ENCODE results near the gene CEP192. TPM values are rescaled to one million over a fixed set of nuclear protein-coding genes. Genes with fewer than 3 reads are reported as not detected.

CEP192 gene
- total and polyA plus RNA-seq, 2 of the 13 experiments (the other 11 are each of a cell fraction or from before 2014, with no cell fraction given), result 15.3 to 24.7 TPM

- WGBS (ENCODE audit: low lambda C conversion rate), result 5% methylated on average over 1 of the region's 1 CpG
- Histone ChIP-seq H3K79me2 (ENCODE audit: insufficient read depth, low read length) (no peaks in the 10 kb centered on the region), H3K4me1 (ENCODE audit: insufficient read depth, low read length) (peaks cover 28% of the 10 kb centered on the region), H3K4me2 (ENCODE audit: low read depth, low read length) (no peak overlapping the region), H3K9me3 (ENCODE audit: low read length) (peaks cover 21% of the 10 kb centered on the region), H3K9ac (ENCODE audit: insufficient read depth, low read depth, low read length) (no peak overlapping the region), H3K4me3 (replicated peaks in 1 of 3; ENCODE audit: insufficient read depth in 1 of 3, low read depth in 2 of 3, low read length in 3 of 3) (no peak overlapping the region), H3K27me3 (ENCODE audit: control insufficient read depth in 1 of 2, insufficient read depth in 2 of 2, low read length in 2 of 2) (no peaks in the 10 kb centered on the region; a peak in 1 of 5 replicates), H3K27ac (ENCODE audit: extremely low read length, insufficient read depth, low read length) (no peak overlapping the region), H2AFZ (ENCODE audit: low read length) (no peak overlapping the region), H3K36me3 (replicated peaks in 1 of 2; ENCODE audit: control insufficient read depth in 1 of 2, insufficient read depth in 2 of 2, low read length in 2 of 2) (no peaks in the 10 kb centered on the region), H4K20me1 (ENCODE audit: insufficient read depth, low read length) (no peaks in the 10 kb centered on the region)
- intact Hi-C loops (cut with micrococcal nuclease; ENCODE audit: unreplicated experiment) (no loop called here), in situ Hi-C loops (cut with HindIII; ENCODE audit: extremely low pct_ligation_motif_present, low pct_unique_long_range_greater_than_20kb) (no loop called here)
- POLR2A ChIA-PET, result no interaction called here
- FAIRE-seq (no peak), ATAC-seq (no peak), DNase-seq (ENCODE audit: low spot score) (no peak)
- no peak for TF ChIP-seq PAF1 (CRISPR knock-in tag; IDR thresholded peaks at IDR 0.05)
- TF ChIP-seq ZNF709 (CRISPR knock-in tag; IDR thresholded peaks at IDR 0.05), result peak; percentile 99
- CTCF ChIA-PET (ENCODE audit: low intra/inter-chr PET ratio, low total read pairs), result interaction anchor here (2.1 kb wide), 1 partner anchor 18 kb away, joined by 20 read pairs; no protein-coding TSS in a partner anchor
- BruUV-seq (replicated peaks), result no TSS peak
These were observed 167.3 kb downstream of the CEP192 start for GRCh38 chr18:13158428-13158827.

GRCh38 chr18:13159579-13159978 lies 168.4 kb downstream of the CEP192 start:
- H4K20me1 ChIP-seq (ENCODE audit: insufficient read depth, low read length), result no peaks in the 10 kb centered on the region
- H3K79me2 ChIP-seq (ENCODE audit: insufficient read depth, low read length), result no peaks in the 10 kb centered on the region
- in situ Hi-C loops (cut with HindIII; ENCODE audit: extremely low pct_ligation_motif_present, low pct_unique_long_range_greater_than_20kb) (no loop called here), intact Hi-C loops (cut with micrococcal nuclease; ENCODE audit: unreplicated experiment) (loop anchor here (1.0 kb wide), 3 partner anchors 21 to 156 kb away; no protein-coding TSS in a partner anchor)
- ChIA-PET CTCF (ENCODE audit: low intra/inter-chr PET ratio, low total read pairs) (interaction anchor here (0.9 to 2.1 kb wide), 5 partner anchors 14 to 156 kb away, joined by 3 to 20 read pairs (median 6); no protein-coding TSS in a partner anchor), POLR2A (interaction anchor here (1.0 to 1.5 kb wide), 4 partner anchors 16 to 47 kb away, joined by 4 to 10 read pairs (median 6); no protein-coding TSS in a partner anchor)
- H3K4me2 ChIP-seq (ENCODE audit: low read depth, low read length), result no peak overlapping the region
- peak; percentile 76 for DNase-seq (ENCODE audit: low spot score)
- no peak overlapping the region for H3K4me3 ChIP-seq (replicated peaks in 1 of 3; ENCODE audit: insufficient read depth in 1 of 3, low read depth in 2 of 3, low read length in 3 of 3)
- peak; percentile 76 for ATAC-seq
- peaks cover 21% of the 10 kb centered on the region for H3K9me3 ChIP-seq (ENCODE audit: low read length)
- no TSS peak for BruUV-seq (replicated peaks)
- H3K4me1 ChIP-seq (ENCODE audit: insufficient read depth, low read length), result peaks cover 30% of the 10 kb centered on the region
- peak; percentile 21 for FAIRE-seq
- H3K36me3 ChIP-seq (replicated peaks in 1 of 2; ENCODE audit: control insufficient read depth in 1 of 2, insufficient read depth in 2 of 2, low read length in 2 of 2), result no peaks in the 10 kb centered on the region
- 30% methylated on average over 5 of the region's 5 CpGs for WGBS (ENCODE audit: low lambda C conversion rate)
- no peak overlapping the region for H2AFZ ChIP-seq (ENCODE audit: low read length)
- H3K27me3 ChIP-seq (ENCODE audit: control insufficient read depth in 1 of 2, insufficient read depth in 2 of 2, low read length in 2 of 2), result no peaks in the 10 kb centered on the region; a peak in 1 of 5 replicates
- H3K9ac ChIP-seq (ENCODE audit: insufficient read depth, low read depth, low read length), result no peak overlapping the region
- no peak overlapping the region for H3K27ac ChIP-seq (ENCODE audit: extremely low read length, insufficient read depth, low read length)
- 0 out of 2 replicates have a peak, but pooled peaks have one; percentile 30 for TF ChIP-seq ZFP90 (CRISPR knock-in tag; IDR thresholded peaks at IDR 0.05; ENCODE audit: borderline replicate concordance)
- TF ChIP-seq ZNF564 (CRISPR knock-in tag; IDR thresholded peaks at IDR 0.05), result no peak
- no peak for TF ChIP-seq ZNF512B (CRISPR knock-in tag; IDR thresholded peaks at IDR 0.05; ENCODE audit: borderline replicate concordance)
- TF ChIP-seq SMAD3 (CRISPR knock-in tag; IDR thresholded peaks at IDR 0.05), result 0 out of 2 replicates have a peak, but pooled peaks have one; percentile 55
- peak; percentile 79 for TF ChIP-seq CTCF (CRISPR knock-in tag; IDR thresholded peaks at IDR 0.05)
- 0 out of 2 replicates have a peak, but pooled peaks have one; percentile 23 for TF ChIP-seq ISL2 (CRISPR knock-in tag; IDR thresholded peaks at IDR 0.05)
- TF ChIP-seq TRIM24 (CRISPR knock-in tag; IDR thresholded peaks at IDR 0.05), result no peak
- no peak for TF ChIP-seq RNF2 (conservative IDR thresholded peaks at IDR 0.05; ENCODE audit: low read depth)
- TF ChIP-seq MED1 (CRISPR knock-in tag; IDR thresholded peaks at IDR 0.05), result 0 out of 2 replicates have a peak, but pooled peaks have one; percentile 31

Data from HepG2 (cell line).